MV-4-11 (cell line): ENCODE results near the gene ACP7.
"Not testable (repeated sequence)": the region's sequence is repeated elsewhere in the genome, so short reads cannot be mapped to it uniquely, and the experiment has no call there.

Experiments used
- DNase-seq: peaks from one replicate; lab custom pipeline; 2025; lab: John Stamatoyannopoulos, UW

ACP7 gene

GRCh38 chr19:39078436-39079200 lies 5.5 kb upstream of the ACP7 start:
- no peak for DNase-seq

GRCh38 chr19:39080431-39080830 lies 3.7 kb upstream of the ACP7 start:
- DNase-seq: no peak

GRCh38 chr19:39082167-39082566 lies 2.0 kb upstream of the ACP7 start:
- no peak for DNase-seq

DNA sequence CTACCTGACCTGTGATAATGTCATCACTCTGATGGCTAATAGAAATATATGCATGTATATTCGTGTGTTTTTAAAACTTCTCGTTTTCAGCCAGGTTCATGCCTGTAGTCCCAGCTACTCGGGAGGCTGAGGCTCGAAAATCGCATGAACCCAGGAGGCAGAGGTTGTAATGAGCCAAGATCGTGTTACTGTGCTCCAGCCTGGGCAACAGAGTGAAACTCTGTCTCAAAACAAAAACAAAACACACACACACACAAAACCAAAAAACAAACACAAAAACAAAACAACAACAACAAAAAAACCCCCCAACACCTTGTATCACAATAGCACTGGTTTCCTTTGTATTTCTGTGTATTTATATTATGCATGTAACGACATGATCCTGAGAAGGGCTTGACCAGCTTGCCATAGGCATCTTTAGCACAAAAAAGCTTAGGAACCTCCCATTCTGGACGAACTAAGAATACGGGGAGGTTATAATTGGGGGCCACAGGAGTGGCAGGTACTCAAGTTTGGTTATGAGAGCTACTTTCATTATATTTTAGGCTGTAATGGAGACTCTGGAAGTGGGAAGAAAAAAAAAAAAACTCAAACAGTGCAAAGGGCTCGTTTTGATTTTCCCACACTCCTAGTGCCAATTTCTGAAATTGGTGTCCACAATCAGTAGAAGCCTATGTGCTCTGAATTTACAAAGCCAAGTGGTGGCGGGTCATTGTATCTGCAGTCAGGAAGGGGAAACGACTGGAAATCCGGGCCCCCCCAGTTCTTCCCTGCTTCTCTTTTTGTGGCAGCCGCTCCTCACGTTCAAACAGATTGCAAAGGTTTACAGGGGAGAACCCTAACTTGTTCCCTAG lies 1.2 kb upstream of the ACP7 start:
- DNase-seq: no peak

DNA sequence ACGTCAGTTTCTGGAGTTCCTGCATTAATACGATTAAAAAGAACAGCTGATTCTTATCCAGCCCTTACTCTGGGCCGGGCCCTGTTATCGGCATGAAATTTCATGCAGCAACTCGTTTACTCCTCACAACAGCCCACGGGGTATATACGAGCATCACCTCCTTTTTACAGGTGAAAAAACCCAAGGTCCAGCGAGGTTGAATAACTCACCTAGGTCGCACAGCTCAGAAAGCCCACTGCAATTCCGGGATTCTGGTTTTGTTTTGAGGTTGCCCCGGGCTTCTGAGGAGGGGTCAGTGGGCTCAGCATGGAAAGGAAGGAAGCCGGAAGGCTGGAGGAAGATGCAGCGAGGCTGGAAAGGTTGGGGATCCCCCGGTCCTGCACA lies 577 bp upstream of the ACP7 start:
- DNase-seq: no peak

DNA sequence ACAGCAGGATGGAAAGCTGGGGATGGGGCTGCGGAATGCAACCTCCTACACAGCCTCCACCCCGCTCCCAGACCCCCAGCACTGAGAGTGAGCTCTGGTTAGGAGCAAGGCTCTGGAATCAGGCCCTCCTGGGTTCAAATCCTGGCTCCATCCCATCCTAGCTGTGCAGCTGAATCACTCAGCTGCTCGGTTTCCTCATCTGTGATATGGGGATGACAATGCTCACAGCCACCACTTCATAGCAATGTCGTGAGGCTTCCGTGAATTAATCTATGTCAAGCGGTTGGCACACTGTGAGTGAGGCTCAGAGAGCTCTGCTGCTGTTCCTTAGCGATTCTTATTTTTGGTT lies 538 bp downstream of the ACP7 start:
- DNase-seq: no peak

GRCh38 chr19:39085392-39085791 lies 1.2 kb downstream of the ACP7 start:
- DNase-seq: no peak

- DNase-seq: no peak
These were observed 2.2 kb downstream of the ACP7 start for GRCh38 chr19:39086386-39086785.

- DNase-seq: no peak
These were observed 3.9 kb downstream of the ACP7 start for GRCh38 chr19:39087907-39088686.

- not testable (repeated sequence) for DNase-seq
These were observed 5.8 kb downstream of the ACP7 start for GRCh38 chr19:39090016-39090415.

GRCh38 chr19:39090881-39091280 lies 6.7 kb downstream of the ACP7 start:
- DNase-seq: no peak

DNA sequence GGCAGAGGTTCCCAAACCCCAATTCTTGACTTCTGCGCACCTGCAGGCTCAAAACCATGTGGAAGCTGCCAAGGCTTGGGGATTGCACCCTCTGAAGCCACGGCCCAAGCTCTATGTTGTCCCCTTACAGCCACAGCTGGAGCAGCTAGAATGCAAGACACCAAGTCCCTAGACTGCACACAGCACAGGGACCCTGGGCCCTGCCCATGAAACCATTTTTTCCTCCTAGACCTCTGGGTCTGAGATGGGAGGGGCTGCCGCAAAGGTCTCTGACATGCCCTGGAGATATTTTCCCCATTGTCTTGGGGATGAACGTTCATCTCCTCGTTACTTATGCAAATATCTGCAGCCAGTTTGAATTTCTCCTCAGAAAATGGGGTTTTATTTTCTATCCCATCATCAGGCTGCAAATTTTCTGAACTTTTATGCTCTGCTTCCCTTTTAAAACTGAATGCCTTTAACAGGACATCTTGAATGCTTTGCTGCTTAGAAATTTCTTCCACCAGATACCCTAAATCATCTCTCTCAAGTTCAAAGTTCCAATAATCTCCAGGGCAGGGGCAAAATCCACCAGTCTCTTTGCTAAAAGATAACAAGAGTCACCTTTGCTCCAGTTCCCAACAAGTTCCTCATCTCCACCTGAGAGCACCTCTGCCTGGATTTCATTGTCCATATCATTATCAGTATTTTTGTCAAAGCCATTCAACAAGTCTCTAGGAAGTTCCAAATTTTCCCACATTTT lies 11.8 kb downstream of the ACP7 start:
- not testable (repeated sequence) for DNase-seq

- DNase-seq: no peak
These were observed 13.1 kb downstream of the ACP7 start for GRCh38 chr19:39097299-39097698.

GRCh38 chr19:39097721-39098120 lies 13.6 kb downstream of the ACP7 start:
- no peak for DNase-seq

DNA sequence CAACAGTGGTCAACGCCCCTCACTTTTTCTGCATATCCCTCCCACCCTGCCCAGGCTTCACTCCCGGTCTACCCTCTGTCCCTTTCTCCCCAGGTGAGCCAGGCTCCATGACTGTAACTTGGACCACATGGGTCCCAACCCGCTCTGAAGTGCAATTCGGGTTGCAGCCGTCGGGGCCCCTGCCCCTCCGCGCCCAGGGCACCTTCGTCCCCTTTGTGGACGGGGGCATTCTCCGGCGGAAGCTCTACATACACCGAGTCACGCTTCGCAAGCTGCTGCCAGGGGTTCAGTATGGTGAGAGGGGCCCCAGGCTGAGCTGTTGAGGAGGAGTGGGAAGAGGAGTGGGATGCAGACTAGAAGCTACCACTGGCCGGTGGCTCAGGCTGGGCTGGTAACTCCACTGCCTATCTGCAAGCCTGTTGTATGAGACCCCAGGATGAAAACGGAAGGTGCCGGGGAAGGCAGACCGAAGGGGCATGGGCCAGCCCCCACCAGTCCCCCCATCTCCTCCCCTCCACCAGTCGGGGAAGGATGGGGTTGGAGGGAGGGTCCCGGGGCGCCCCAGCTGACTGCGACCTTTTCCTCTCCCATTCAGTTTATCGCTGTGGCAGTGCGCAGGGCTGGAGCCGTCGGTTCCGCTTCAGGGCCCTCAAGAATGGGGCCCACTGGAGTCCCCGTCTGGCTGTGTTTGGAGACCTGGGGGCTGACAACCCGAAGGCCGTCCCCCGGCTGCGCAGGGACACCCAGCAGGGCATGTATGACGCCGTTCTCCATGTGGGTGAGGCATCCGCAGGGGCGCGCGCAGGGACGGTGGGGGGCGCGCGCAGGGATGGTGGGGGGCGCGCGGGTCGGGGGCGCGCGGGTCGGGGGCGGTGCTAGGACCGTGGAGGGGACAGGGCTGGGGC lies 14.4 kb downstream of the ACP7 start:
- no peak for DNase-seq

- no peak for DNase-seq
These were observed 15.2 kb downstream of the ACP7 start for GRCh38 chr19:39099341-39099740.

GRCh38 chr19:39100500-39101166 lies 16.5 kb downstream of the ACP7 start:
- no peak for DNase-seq

DNA sequence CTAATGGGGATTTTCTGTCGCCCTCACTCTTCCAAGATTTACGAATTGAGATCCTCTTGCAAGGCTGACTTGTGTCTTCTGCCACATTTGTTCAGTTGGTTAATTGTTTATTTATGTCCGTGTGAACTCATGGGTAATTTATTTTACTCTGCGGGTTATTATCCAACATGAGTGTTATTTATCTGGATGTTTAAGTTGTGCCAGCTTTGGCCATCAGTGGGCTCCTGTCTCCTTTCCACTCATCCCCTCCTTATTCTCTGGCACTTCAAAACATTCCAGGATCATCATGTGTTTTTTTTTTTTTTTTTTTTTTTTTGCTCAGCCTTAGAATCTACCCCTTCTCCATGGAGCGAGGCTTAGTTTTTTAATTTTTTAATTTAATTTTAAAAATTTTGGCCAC lies 19.0 kb downstream of the ACP7 start:
- no peak for DNase-seq

DNA sequence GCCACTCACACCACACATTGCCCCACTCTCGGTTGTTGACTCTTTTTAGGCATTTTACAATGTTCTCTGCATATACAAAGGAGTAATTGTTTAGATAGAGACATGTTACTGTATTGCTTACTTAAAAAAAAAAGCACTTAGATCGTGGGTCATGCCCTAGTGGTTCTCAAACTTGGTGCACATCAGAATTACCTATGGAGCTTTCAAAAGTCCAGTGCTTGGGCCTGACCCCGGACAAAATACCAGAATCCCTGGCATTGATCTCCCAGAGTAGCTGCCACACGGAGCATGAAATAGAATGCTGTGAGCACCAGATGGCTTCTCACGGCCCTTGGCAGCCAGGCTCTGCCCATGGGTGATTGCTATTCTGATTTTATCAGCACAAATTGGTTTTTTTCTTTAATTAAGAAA lies 20.0 kb downstream of the ACP7 start:
- no peak for DNase-seq

DNA sequence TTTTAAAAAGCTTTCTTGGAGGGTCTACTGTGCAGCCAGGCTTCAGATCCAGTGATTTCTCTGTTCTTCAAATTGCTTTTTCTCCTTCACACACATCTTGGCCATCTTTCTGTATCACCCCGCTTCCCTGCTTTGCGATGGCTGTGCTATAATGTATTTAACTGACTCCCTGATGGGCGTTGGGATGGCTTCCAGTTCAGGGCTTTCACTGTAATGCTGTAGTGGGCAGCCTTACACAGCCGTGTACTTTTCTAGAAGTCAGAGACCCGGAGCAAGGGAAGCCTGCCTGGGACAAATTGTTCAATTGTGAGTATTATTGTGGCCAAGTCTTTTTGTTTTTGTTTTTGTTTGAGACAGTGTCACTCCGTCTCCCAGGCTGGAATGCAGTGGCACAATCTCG lies 22.0 kb downstream of the ACP7 start:
- DNase-seq: no peak
